ENCODE results near the gene HEATR5B. TPM values are rescaled to one million over a fixed set of nuclear protein-coding genes. Genes with fewer than 3 reads are reported as not detected.

Gene HEATR5B
- total and polyA plus RNA-seq, 10 of the 15 experiments (the other 5 are each of a cell fraction or from before 2014, with no cell fraction given): 4.1 to 34.7 (median 17.7) TPM

GRCh38 chr2:37085731-37086147, 1.6 kb upstream of the HEATR5B start:
- H3K27ac ChIP-seq (ENCODE audit: control insufficient read depth, insufficient read depth): no peak overlapping the region

More at GRCh38 chr2:37085731-37086147, 1.6 kb upstream of the HEATR5B start:
- H3K4me2 ChIP-seq (ENCODE audit: control insufficient read depth, insufficient read depth): peak overlapping the region; percentile 84
- H3K4me1 ChIP-seq (ENCODE audit: control insufficient read depth, insufficient read depth, low read length): peaks cover 29% of the 10 kb centered on the region
- H3K79me2 ChIP-seq (ENCODE audit: control insufficient read depth, insufficient read depth, low read length): peaks cover 37% of the 10 kb centered on the region
- RAD21 ChIA-PET (ENCODE audit: unreplicated experiment): no interaction called here
- no peak overlapping the region for H2AFZ ChIP-seq (ENCODE audit: control insufficient read depth, low read depth, low read length)
- in situ Hi-C loops (cut with MboI) (no loop called here), intact Hi-C loops (cut with micrococcal nuclease; ENCODE audit: unreplicated experiment) (loop anchor here (2.0 kb wide), 1 partner anchor 73 kb away; no protein-coding TSS in a partner anchor)
- DNase-seq (ENCODE audit: low read depth, low spot score): no peak
- peak overlapping the region; percentile 87; the same call in 1 of the 2 replicates for H3K4me3 ChIP-seq
- H3K36me3 ChIP-seq (ENCODE audit: control insufficient read depth in 2 of 2, insufficient read depth in 2 of 2, low read length in 1 of 2): peaks cover 0 to 6% of the 10 kb centered on the region in 2 experiments; a peak in 3 of 4 replicates
- no peaks in the 10 kb centered on the region for H3K27me3 ChIP-seq (replicated peaks in 1 of 2; ENCODE audit: control insufficient read depth in 2 of 2, insufficient read depth in 2 of 2, low read length in 1 of 2)
- CTCF ChIA-PET: interaction anchor here (0.8 kb wide), 1 partner anchor 8 kb away, joined by 3 read pairs; no protein-coding TSS in a partner anchor
- no peak for FAIRE-seq
- no TSS peak for BruUV-seq (replicated peaks)
- WGBS (ENCODE audit: insufficient coverage, insufficient replicate concordance, low lambda C conversion rate, missing lambda C conversion rate): 0% methylated on average over 1 of the region's 1 CpG
- no peaks in the 10 kb centered on the region for H3K9me3 ChIP-seq (replicated peaks; ENCODE audit: control insufficient read depth, insufficient read depth, low read length)
- TF ChIP-seq, protein P1, sequence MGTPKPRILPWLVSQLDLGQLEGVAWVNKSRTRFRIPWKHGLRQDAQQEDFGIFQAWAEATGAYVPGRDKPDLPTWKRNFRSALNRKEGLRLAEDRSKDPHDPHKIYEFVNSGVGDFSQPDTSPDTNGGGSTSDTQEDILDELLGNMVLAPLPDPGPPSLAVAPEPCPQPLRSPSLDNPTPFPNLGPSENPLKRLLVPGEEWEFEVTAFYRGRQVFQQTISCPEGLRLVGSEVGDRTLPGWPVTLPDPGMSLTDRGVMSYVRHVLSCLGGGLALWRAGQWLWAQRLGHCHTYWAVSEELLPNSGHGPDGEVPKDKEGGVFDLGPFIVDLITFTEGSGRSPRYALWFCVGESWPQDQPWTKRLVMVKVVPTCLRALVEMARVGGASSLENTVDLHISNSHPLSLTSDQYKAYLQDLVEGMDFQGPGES (IDR thresholded peaks at IDR 0.05): no peak
- TF ChIP-seq RUNX3 (IDR thresholded peaks at IDR 0.05; ENCODE audit: low read length) (no peak), RB1 (IDR thresholded peaks at IDR 0.05; ENCODE audit: borderline replicate concordance) (no peak), SMARCA5 (IDR thresholded peaks at IDR 0.05) (no peak), ZNF24 (IDR thresholded peaks at IDR 0.05) (no peak), NR2F1 (conservative IDR thresholded peaks at IDR 0.05) (no peak), FOS (IDR thresholded peaks at IDR 0.05; ENCODE audit: borderline replicate concordance, extremely low read depth, insufficient read length) (no peak), YY1 (IDR thresholded peaks at IDR 0.05; ENCODE audit: low read depth, low read length) (no peak), SPI1 (IDR thresholded peaks at IDR 0.05; ENCODE audit: borderline replicate concordance, insufficient read depth, low read depth, low read length) (no peak)
- SMC1A ChIA-PET (ENCODE audit: uncharacterized antibody, unreplicated experiment): interaction anchor here (0.9 to 2.3 kb wide), 5 partner anchors 9 to 73 kb away, joined by 3 to 9 read pairs (median 6); no protein-coding TSS in a partner anchor
- H4K20me1 ChIP-seq (ENCODE audit: control insufficient read depth, insufficient read depth): no peaks in the 10 kb centered on the region
- no peak for ATAC-seq
- POLR2A ChIA-PET: interaction anchor here (1.2 to 2.1 kb wide), 4 partner anchors 11 to 119 kb away, joined by 3 to 6 read pairs (median 4); partner anchors contain the start of gene STRN
- no peak overlapping the region for H3K9ac ChIP-seq (ENCODE audit: control insufficient read depth, insufficient read depth, low read length)

Data from GM12878 (cell line).